WTC11 (cell line): ENCODE measurements around the gene CSNK1G3.

Source experiments
- CTCF ChIP-seq: fragments of 200-600 bp; IDR thresholded peaks from 2 replicates; pipeline ENCODE4 v1.8.0; 2022; ENCODE audit warnings: antibody characterized with exemption
- MLX ChIP-seq: sonication (generic); formaldehyde crosslinking; IDR thresholded peaks from 2 replicates; pipeline ENCODE4 v1.8.1; 2023; ENCODE audit warnings: mild to moderate bottlenecking, missing genetic modification reagents, moderate library complexity
- TEAD4 ChIP-seq: sonication (generic); formaldehyde crosslinking; IDR thresholded peaks from 2 replicates; pipeline ENCODE4 v1.8.0; 2022; ENCODE audit warnings: mild to moderate bottlenecking, missing genetic modification reagents
- TF ChIP-seq, protein P1 (sequence below): sonication (generic); formaldehyde crosslinking; IDR thresholded peaks from 2 replicates; pipeline ENCODE4 v1.8.0; 2022; ENCODE audit warnings: mild to moderate bottlenecking, missing genetic modification reagents

- TF ChIP-seq, protein P1, sequence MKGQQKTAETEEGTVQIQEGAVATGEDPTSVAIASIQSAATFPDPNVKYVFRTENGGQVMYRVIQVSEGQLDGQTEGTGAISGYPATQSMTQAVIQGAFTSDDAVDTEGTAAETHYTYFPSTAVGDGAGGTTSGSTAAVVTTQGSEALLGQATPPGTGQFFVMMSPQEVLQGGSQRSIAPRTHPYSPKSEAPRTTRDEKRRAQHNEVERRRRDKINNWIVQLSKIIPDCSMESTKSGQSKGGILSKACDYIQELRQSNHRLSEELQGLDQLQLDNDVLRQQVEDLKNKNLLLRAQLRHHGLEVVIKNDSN (CRISPR knock-in tag), result no peak
- TF ChIP-seq CTCF (no peak), TEAD4 (CRISPR knock-in tag) (no peak), MLX (CRISPR knock-in tag) (no peak)
Observed at GRCh38 chr5:123472150-123472924, 39.6 kb upstream of the CSNK1G3 start.
